A673 (cell line): ENCODE measurements around the gene LRRC4C. TPM values are rescaled to one million over a fixed set of nuclear protein-coding genes. Genes with fewer than 3 reads are reported as not detected.

ENCODE experiments used
- BruUV-seq: library from RNA; stranded (reverse); fragments of 400-500 nt; replicated peaks from 2 replicates; lab custom pipeline; 2021; lab: Mats Ljungman, UMichigan
- CTCF ChIA-PET: fragments of 300-600 bp; sonication (Branson Sonifier 250); formaldehyde crosslinking; loops from one replicate; lab custom pipeline; 2022; ENCODE audit warnings: antibody characterized with exemption; lab: Charles Lee
- POLR2A ChIA-PET: fragments of 300-600 bp; sonication (Branson Sonifier 250); formaldehyde crosslinking; loops from one replicate; lab custom pipeline; 2022; ENCODE audit warnings: antibody characterized with exemption; ENCODE audit not compliant: low non-redundant PET; lab: Charles Lee
- DNase-seq: peaks from one replicate; pipeline ENCODE4 v3.0.0-alpha.2; 2015; ENCODE audit warnings: low spot score
- H3K27ac ChIP-seq: fragments of 200-600 bp; sonication (generic); 2 replicates; pipeline ENCODE4 v1.5.1; 2016; ENCODE audit warnings: mixed run types, low read depth, mild to moderate bottlenecking, mixed read lengths, antibody characterized with exemption, low read length; ENCODE audit not compliant: poor library complexity, severe bottlenecking
- H3K27me3 ChIP-seq: fragments of 200-600 bp; sonication (generic); replicated peaks from 2 replicates; pipeline ENCODE4 v1.6.1; 2017; ENCODE audit warnings: mixed run types, low read depth, mild to moderate bottlenecking, mixed read lengths, antibody characterized with exemption, low read length; ENCODE audit not compliant: insufficient read depth, poor library complexity
- H3K36me3 ChIP-seq: fragments of 200-600 bp; sonication (generic); 2 replicates; pipeline ENCODE4 v1.6.1; 2016; ENCODE audit warnings: mixed run types, mild to moderate bottlenecking, mixed read lengths, antibody characterized with exemption, low read length; ENCODE audit not compliant: insufficient read depth, poor library complexity, severe bottlenecking
- H3K4me1 ChIP-seq: fragments of 200-600 bp; sonication (generic); 2 replicates; pipeline ENCODE4 v1.6.1; 2017; ENCODE audit warnings: mixed run types, mild to moderate bottlenecking, mixed read lengths, antibody characterized with exemption, low read length; ENCODE audit not compliant: insufficient read depth, poor library complexity, severe bottlenecking
- H3K4me3 ChIP-seq: fragments of 200-600 bp; sonication (generic); 2 replicates; pipeline ENCODE4 v1.5.1; 2016; ENCODE audit warnings: low read depth, mixed run types, mild to moderate bottlenecking, mixed read lengths, low read length; ENCODE audit not compliant: poor library complexity, severe bottlenecking
- H3K9me3 ChIP-seq: fragments of 200-600 bp; sonication (generic); 2 replicates; pipeline ENCODE4 v1.6.1; 2016; ENCODE audit warnings: mixed run types, low read depth, mild to moderate bottlenecking, mixed read lengths, antibody characterized with exemption, low read length; ENCODE audit not compliant: poor library complexity, severe bottlenecking
- EZH2 ChIP-seq: fragments of 200-600 bp; sonication (generic); IDR thresholded peaks from 2 replicates; pipeline ENCODE4 v1.6.1; 2017; ENCODE audit warnings: borderline replicate concordance, low read depth, mild to moderate bottlenecking, mixed read lengths, antibody characterized with exemption, low read length; ENCODE audit not compliant: poor library complexity, severe bottlenecking
- intact Hi-C: fragments of 100-400 bp; cut with micrococcal nuclease; formaldehyde crosslinking; loops from one replicate; pipeline ENCODE4 v1.10.0; 2022; ENCODE audit not compliant: unreplicated experiment
- total RNA-seq: library from RNA; stranded (reverse); gene quantifications from 2 replicates; pipeline ENCODE4 v1.2.3, GENCODE V29; 2021
- TF ChIP-seq, protein P1 (sequence below): fragments of 300-800, 200-600 bp; sonication (generic); conservative IDR thresholded peaks from 2 replicates; pipeline ENCODE4 v1.5.1; 2017; ENCODE audit warnings: low read depth, mild to moderate bottlenecking, antibody characterized with exemption, low read length, moderate library complexity, mixed read lengths

The LRRC4C gene
- total RNA-seq, 1 experiment from 2014 or later: 38.3 TPM

DNA sequence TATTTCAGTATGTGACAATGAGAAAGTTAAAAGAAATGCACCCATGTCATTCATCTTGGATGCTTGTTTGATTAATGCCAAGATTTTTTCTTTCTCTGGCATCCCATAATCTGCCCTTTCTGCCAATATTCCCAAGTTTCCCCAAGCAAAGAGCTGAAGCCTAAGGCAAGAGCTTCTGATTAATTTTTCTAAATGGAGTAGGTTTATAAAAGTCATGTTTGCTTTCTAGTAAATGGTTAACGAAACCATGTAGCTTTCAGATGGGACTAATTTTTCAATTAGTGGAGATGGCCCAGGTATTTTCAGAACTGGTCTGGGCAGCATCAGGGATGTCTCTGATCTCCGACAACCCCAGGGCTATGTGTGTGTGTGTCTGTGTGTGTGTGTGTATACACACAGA lies 55.3 kb downstream of the LRRC4C start:
- Histone ChIP-seq H3K4me1 (no peaks in the 10 kb centered on the region), H3K27me3 (no peaks in the 10 kb centered on the region), H3K36me3 (no peaks in the 10 kb centered on the region), H3K27ac (no peak overlapping the region), H3K4me3 (no peak overlapping the region), H3K9me3 (no peaks in the 10 kb centered on the region)
- no peak for DNase-seq
- POLR2A ChIA-PET: no interaction called here
- intact Hi-C loops: no loop called here
- CTCF ChIA-PET: no interaction called here
- BruUV-seq: no TSS peak
- TF ChIP-seq, protein P1, sequence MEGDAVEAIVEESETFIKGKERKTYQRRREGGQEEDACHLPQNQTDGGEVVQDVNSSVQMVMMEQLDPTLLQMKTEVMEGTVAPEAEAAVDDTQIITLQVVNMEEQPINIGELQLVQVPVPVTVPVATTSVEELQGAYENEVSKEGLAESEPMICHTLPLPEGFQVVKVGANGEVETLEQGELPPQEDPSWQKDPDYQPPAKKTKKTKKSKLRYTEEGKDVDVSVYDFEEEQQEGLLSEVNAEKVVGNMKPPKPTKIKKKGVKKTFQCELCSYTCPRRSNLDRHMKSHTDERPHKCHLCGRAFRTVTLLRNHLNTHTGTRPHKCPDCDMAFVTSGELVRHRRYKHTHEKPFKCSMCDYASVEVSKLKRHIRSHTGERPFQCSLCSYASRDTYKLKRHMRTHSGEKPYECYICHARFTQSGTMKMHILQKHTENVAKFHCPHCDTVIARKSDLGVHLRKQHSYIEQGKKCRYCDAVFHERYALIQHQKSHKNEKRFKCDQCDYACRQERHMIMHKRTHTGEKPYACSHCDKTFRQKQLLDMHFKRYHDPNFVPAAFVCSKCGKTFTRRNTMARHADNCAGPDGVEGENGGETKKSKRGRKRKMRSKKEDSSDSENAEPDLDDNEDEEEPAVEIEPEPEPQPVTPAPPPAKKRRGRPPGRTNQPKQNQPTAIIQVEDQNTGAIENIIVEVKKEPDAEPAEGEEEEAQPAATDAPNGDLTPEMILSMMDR: no peak
- TF ChIP-seq EZH2: no peak

DNA sequence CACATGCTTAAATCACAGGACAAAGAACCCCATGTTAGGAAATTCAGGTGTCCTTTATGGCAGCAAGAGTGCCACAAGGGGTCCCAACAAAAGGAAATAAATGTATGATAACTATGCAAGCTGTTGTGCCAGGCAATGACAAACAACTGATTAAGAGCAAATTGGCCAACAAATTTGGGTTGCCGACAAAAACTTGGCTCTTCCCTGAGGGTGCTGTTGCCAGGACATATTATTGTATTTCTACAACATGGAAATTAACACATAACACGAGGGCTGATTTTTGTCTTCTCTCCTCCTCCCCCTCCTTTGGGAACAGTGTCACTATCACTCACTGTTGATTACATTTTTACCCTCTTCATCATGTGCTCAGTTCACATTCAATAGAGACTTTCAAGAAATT lies 56.0 kb downstream of the LRRC4C start:
- Histone ChIP-seq H3K36me3 (no peaks in the 10 kb centered on the region), H3K4me1 (no peaks in the 10 kb centered on the region), H3K4me3 (no peak overlapping the region), H3K27me3 (no peaks in the 10 kb centered on the region), H3K27ac (no peak overlapping the region), H3K9me3 (no peaks in the 10 kb centered on the region)
- TF ChIP-seq, protein P1: no peak
- TF ChIP-seq EZH2: no peak
- POLR2A ChIA-PET: no interaction called here
- intact Hi-C loops: no loop called here
- no peak for DNase-seq
- CTCF ChIA-PET: no interaction called here
- no TSS peak for BruUV-seq

DNA sequence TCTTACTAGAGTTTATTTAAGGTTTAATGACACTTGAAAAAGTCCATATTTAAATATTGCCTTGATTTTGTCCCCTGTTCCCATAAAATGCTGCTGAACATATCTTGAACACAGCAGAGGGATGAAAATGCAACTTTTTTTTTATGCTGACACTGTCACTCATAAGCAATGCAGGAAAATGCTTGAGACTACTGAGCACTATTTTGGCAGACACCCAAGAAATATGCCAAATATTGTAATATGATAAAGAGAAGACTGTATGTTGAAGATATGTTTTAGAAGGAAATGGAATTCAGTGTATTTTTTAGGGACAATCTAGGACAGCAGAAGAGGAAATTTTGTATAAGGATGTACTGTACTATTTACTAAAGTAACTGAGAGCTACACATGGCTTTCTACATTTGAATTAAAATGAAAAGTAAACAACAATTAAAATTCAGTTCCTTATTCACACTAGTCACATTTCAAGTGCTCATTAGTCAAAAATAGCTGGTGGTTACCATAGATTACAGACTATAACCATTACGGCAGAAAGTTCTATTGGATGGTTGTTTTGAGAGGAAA lies 58.6 kb downstream of the LRRC4C start:
- Histone ChIP-seq H3K36me3 (no peaks in the 10 kb centered on the region), H3K4me1 (no peaks in the 10 kb centered on the region), H3K27me3 (no peaks in the 10 kb centered on the region), H3K27ac (no peak overlapping the region), H3K4me3 (no peak overlapping the region), H3K9me3 (no peaks in the 10 kb centered on the region)
- TF ChIP-seq, protein P1: no peak
- TF ChIP-seq EZH2: no peak
- ChIA-PET POLR2A (no interaction called here), CTCF (no interaction called here)
- intact Hi-C loops: no loop called here
- BruUV-seq: no TSS peak
- DNase-seq: no peak
